ENCODE data around the gene CCDC47.
A peak's percentile ranks its signal among the peaks of the same experiment; 100 is the strongest.

The CCDC47 gene

DNA sequence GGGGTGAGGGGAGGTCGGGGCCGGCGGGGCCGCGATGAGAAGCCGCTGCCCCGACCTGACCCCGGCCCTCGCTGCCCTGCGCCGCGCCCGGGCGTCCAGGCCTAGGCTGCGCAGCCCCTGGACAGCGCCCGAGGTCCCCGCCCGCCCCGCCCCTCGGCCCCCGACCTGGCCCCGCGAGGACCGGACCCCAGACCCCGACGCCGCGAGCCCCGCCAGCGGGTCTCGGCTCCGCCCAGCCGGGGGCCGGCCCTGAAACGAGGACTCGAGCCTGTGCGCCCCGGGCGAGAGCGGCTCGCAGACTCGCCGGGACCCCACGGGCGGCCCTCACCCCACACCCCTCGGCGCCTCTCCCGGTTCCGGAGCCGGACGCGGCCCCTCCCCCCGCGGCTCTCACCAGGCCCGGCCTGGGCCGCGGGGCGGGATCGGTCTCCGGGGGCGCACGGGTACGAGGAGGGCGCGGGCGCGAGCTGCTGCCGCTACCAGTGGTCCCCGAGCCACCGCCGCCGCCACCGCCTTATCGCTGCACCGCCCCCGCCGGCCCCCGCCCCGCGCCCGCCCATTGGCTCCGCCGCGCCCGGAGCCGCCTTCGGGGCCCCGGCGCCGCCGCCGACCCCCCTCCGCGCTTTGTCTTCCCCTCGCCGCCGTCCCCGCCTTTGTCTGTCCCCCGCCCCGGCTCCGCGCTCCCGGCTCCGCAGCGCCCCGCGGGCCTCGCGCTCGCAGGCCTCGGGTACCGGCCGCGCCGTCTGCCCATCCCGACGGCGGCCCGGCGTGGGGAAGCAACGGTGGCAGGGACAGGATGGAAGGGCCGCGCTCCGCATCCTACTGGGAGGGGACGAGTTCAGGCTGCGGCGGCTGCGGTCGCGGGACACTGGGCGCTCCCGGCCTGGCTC, 73.5 kb downstream of the CCDC47 start, which contains the start of gene LIMD2:
LIMD2 (minus strand) TSS at position 488 of the 890 bp plus-strand sequence. CDS start 827 bp downstream, outside the sequence.
- DNase-seq (ENCODE audit: low read depth in 1 of 2, low spot score in 1 of 2): peak; percentile 78 to 81

DNA sequence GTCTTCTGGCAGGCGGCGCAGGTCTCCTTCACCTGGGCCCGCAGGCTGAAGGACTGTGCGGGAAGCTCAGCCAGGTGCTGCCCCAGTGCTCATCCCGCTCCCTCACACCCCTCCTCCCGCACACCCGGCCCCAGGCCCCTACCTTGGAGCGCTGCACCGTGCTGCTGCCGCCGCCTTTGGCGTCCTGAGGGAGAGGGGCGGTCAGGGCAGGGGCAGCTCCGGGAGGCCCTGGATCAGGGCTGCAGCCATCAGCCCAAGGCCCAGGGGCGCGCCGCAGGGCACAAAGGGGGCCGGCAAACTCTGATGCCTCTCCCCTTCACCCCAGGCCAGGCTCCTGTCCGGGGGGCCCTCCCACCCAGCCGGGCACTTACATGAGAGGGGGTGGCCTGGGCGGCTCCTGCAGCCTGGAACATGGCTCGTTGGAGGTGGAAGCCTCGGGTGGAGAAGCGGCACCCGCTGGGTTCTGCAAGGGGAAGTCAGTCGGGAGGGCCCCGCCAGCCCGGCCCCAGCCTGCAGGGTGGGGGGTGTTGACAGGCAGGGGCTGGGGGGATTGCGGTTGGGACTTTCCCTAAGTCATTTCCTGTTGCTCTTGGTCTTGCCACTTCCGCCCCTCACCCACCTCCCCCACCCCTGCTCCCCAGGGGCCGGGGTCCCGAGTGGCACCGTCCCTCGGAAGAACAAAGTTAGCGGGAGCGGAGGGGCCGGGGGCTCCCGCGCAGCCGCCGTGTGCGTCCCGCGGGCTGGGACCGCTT, 74.3 kb downstream of the CCDC47 start:
- DNase-seq (ENCODE audit: low read depth in 1 of 2, low spot score in 1 of 2): peak; percentile 73 to 84

DNA sequence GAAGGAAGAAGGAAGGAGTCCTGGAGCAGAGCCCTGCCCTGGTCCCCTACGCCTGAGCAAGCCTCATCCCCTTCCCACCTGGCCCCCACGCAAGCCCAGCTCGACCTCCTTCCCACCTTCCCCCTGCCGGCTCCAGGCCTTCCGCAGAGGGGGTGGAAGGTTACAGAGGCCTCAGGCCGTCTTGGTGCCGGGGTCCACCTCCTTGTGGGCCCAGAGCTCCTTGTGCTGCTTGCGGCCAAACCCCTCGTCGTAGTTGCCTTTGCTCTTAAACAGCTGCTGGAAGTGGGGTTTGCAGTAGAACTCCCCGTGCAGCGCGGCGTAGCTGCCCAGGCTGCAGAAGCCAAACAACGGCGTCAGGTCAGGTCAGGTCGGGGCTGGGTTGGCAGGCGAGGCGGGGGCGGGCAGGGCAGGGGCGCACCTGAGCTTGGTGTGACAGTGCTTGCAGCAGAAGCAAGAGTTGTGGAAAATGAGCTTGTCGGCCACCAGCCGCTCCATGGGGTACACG, 75.0 kb downstream of the CCDC47 start:
- no peak for DNase-seq (ENCODE audit: low read depth in 1 of 2, low spot score in 1 of 2)

DNA sequence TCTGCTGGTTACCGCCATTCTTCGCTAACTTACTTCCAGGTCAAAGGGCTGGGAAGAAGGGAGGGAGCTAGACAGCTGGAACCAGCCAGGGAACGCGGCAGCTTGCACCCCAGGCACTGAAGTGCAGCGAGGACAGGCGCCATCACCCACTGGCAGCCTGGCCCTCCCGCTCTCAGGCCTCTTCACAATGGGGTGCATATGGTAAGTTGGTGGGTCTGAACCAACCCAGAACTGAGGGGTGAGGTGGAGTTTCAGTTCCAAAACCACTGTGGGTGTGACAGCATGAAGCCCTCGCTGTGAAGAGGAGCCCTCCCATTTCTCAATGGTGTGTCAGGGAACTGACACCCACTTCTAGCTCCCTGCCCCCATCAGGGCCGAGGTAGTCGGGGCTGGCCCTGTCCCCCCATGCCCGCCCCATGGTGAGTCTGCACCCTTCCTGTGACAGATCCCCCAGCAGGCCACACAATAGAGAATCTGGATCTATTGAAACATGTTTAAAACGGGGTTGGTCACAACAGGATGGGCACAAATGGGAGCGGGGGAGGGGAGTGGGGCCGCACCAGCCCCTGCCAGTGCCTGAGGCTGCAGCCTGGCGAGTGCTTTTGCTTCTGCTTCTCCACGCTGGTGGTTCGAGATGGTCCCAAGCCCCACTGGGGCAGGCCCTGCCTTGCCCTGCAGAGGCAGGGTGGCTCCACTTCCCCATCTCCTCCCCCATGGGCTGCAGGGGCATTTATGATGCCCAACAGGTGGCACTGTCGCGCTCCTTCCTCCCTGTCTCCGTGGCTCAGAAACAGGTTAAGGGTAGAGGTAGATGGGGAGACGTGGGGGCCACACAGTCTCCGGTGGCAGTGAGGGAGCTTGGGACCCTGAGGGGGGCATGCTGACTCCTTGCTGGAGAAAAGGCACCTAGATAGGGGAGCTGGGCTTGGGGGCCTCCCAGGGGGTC, 75.8 kb downstream of the CCDC47 start:
- peak; percentile 60 to 68 for DNase-seq (ENCODE audit: low read depth in 1 of 2, low spot score in 1 of 2)

DNA sequence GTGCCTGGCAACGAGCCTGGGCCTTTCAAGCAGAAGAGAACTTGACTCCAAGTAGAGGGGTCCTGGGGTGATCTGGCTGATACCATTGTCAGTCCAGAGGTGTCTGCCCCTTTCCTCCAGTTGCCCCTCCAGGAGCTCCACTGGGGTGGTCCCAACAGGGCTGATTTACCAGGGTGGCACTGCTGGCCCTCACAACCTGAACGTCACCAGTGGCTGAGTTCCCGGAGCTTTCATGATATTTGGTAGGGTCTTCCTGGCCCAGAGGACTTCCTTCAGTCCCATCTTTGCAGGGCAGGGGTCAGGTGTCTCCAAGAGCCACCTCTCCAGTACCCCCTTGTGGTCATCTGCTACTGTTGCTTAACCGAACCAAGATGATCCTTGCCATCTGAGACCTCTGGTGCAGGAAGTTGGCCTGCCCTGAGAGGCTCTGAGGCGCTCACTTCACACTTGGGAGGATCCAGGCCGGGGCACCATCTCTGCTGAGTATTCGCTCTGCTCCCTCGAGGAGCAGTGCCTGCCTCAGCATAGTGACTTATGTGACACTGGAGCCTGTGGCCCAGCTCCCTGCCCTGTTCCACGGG, 76.9 kb downstream of the CCDC47 start:
- no peak for DNase-seq (ENCODE audit: low read depth in 1 of 2, low spot score in 1 of 2)

DNA sequence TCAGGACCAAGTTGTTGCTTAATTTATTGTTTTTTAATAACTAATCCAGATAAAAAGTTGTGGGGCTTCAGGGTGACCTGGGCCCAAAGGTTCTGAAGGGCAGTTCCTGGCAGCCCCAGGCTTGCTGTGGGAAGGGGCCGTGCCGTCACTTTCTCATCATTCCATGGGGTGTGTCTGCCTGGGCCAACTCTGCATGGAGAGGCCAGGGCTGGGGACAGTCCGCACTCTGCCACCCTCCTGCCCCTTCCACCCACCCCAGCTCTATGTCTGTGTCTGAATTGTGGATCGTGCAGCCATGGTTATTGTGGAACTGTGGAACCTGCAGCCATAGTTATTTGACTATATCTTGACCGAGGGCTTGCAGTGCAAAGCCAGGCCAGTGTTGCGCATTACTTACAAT, 77.5 kb downstream of the CCDC47 start:
- DNase-seq (ENCODE audit: low read depth in 1 of 2, low spot score in 1 of 2): no peak
